Spleen (tissue), 11 donors: ENCODE data around the gene RRM1. TPM values are rescaled to one million over a fixed set of nuclear protein-coding genes. Genes with fewer than 3 reads are reported as not detected.

Experiments used
- DNase-seq: peaks from one replicate; pipeline ENCODE4 v3.0.0-alpha.2; 2020
- H3K27ac ChIP-seq, 8 donors: fragments of 200-600 bp; sonication (generic) in 7 of 8; 1 replicate in 4 of 8; 2 replicates in 4 of 8; pipeline versions ENCODE4 v1.5.0 to v1.8.0; 2016 to 2021; ENCODE audit warnings: inconsistent platforms in 4 of 8, mild to moderate bottlenecking in 4 of 8, moderate library complexity in 1 of 8
- H3K27me3 ChIP-seq, 7 donors: fragments of 200-600 bp; sonication (generic) in 6 of 7; replicated peaks in 1 of 7; 1 replicate in 4 of 7; 2 replicates in 3 of 7; pipeline versions ENCODE4 v1.5.0 to v1.8.0; 2016 to 2021; ENCODE audit warnings: inconsistent platforms in 3 of 7, mild to moderate bottlenecking in 1 of 7
- H3K36me3 ChIP-seq, 6 donors: fragments of 200-600 bp; sonication (generic) in 5 of 6; 1 replicate in 4 of 6; 2 replicates in 2 of 6; pipeline versions ENCODE4 v1.5.0 to v1.8.0; 2016 to 2021; ENCODE audit warnings: inconsistent platforms in 2 of 6
- H3K4me1 ChIP-seq, 6 donors: fragments of 200-600 bp; sonication (generic) in 5 of 6; 1 replicate in 3 of 6; 2 replicates in 3 of 6; pipeline versions ENCODE4 v1.5.0 to v1.8.0; 2016 to 2021; ENCODE audit warnings: inconsistent platforms in 3 of 6
- H3K4me3 ChIP-seq, 8 donors: fragments of 200-600 bp; sonication (generic) in 7 of 8; 1 replicate in 4 of 8; 2 replicates in 4 of 8; pipeline versions ENCODE4 v1.5.0 to v1.8.0; 2016 to 2021; ENCODE audit warnings: inconsistent platforms in 4 of 8, mild to moderate bottlenecking in 4 of 8, moderate library complexity in 2 of 8
- H3K9me3 ChIP-seq, 8 donors: fragments of 200-600 bp; sonication (generic) in 7 of 8; 1 replicate in 4 of 8; 2 replicates in 4 of 8; pipeline versions ENCODE4 v1.5.0 to v1.8.0; 2016 to 2021; ENCODE audit warnings: inconsistent platforms in 4 of 8
- POLR2A ChIP-seq, 3 donors: fragments of 450-650 bp; IDR thresholded peaks; one replicate each; pipeline ENCODE4 v1.5.1; 2017; ENCODE audit warnings: antibody characterized with exemption in 3 of 3, mild to moderate bottlenecking in 1 of 3
- POLR2AphosphoS5 ChIP-seq, 3 donors: sonication (generic); formaldehyde crosslinking; IDR thresholded peaks; one replicate each; pipeline ENCODE4 v1.5.1; 2017; ENCODE audit warnings: antibody characterized with exemption in 3 of 3
- WGBS, 5 donors: extraction: QIAGEN DNeasy Blood & Tissue Kit in 3 of 5; methylation state at CpG; one replicate each; pipeline versions ENCODE4 v1.1.5 to v1.1.7; 2013 to 2018; 5-methylcytosine and 5-hydroxymethylcytosine counted together
- intact Hi-C: fragments of 100-400 bp; cut with DNase I; formaldehyde crosslinking; loops from one replicate; pipeline ENCODE4 v1.15.0; 2023; ENCODE audit warnings: low total_unique reads
- polyA plus RNA-seq, 3 donors: library from polyadenylated mRNA; stranded (reverse); fragments of 200-250 nt; gene quantifications; one replicate each; pipeline ENCODE4 v1.2.1, GENCODE V29; 2013
- total RNA-seq, 7 donors: library from RNA; depleted of rRNA in 3 of 7; stranded (reverse); fragments of >200 nt in 3 of 7; fragmentation: NEBNext Ultra II Directional in 4 of 7; extraction: Animal tissue kit (Norgen Biotek cat#: 25700) in 4 of 7; gene quantifications; one replicate each; pipeline versions ENCODE4 v1.1.0 to v1.2.1, GENCODE V29; 2016 to 2021
- TF ChIP-seq, protein P1 (sequence below), 11 experiments: fragments of 200-600 bp in 7 of 11; fragments of 450-650 bp in 4 of 11; sonication (generic) in 4 of 11; IDR thresholded peaks in 8 of 11; conservative IDR thresholded peaks in 3 of 11; 1 replicate in 7 of 11; 2 replicates in 4 of 11; pipeline versions ENCODE4 v1.4.0 to v1.8.0; 2016 to 2021; ENCODE audit warnings: antibody characterized with exemption in 11 of 11, inconsistent platforms in 4 of 11, mild to moderate bottlenecking in 1 of 11
- donor health status: healthy with polysubstance abuse.
- donor health status: DM: no; HTN: no; CAD: no; lungs with moderate emphysema.
- donor health status: DM: no; HTN: no; CAD: no.
- donor health status: Bipolar disorder and iron deficiency.
- donor health status: healthy.
- donor health status: DM: no; HTN: no; CAD: no.
- donor health status: DM: yes; HTN: yes; CAD: no.

RRM1 gene
- total and polyA plus RNA-seq, 10 donors: 6.6 to 37.6 (median 24.1) TPM

DNA sequence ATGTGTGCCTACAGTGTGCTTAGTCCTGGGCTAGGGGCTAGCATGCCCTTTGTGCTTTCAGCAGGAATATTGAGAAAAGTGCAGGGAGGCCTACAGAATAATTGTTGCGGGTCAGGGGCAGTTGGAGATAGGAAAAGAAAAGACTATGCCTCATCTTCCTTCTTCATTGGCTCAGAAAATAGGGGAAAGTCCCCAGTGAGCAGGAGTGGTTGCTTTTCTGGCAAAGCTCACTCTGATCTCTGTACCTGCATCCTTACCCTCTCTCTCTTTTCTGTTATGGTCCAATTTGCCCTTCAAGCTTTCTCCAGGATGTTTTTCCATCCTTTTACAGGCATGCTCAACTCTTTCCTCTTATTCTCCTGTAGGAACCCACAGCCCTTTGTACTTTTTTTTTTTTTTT, 29.5 kb upstream of the RRM1 start:
- no peak for DNase-seq
- H3K27me3 ChIP-seq: no peaks in the 10 kb centered on the region
- H3K9me3 ChIP-seq: no peaks in the 10 kb centered on the region
- intact Hi-C loops: loop anchor here (10.0 kb wide), 1 partner anchor 120 kb away; no protein-coding TSS in a partner anchor
- no peak for TF ChIP-seq POLR2A (IDR thresholded peaks at IDR 0.05)
- TF ChIP-seq POLR2AphosphoS5 (IDR thresholded peaks at IDR 0.05): no peak
- TF ChIP-seq, protein P1, sequence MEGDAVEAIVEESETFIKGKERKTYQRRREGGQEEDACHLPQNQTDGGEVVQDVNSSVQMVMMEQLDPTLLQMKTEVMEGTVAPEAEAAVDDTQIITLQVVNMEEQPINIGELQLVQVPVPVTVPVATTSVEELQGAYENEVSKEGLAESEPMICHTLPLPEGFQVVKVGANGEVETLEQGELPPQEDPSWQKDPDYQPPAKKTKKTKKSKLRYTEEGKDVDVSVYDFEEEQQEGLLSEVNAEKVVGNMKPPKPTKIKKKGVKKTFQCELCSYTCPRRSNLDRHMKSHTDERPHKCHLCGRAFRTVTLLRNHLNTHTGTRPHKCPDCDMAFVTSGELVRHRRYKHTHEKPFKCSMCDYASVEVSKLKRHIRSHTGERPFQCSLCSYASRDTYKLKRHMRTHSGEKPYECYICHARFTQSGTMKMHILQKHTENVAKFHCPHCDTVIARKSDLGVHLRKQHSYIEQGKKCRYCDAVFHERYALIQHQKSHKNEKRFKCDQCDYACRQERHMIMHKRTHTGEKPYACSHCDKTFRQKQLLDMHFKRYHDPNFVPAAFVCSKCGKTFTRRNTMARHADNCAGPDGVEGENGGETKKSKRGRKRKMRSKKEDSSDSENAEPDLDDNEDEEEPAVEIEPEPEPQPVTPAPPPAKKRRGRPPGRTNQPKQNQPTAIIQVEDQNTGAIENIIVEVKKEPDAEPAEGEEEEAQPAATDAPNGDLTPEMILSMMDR (IDR thresholded peaks at IDR 0.05 in 8 of 11, conservative IDR thresholded peaks at IDR 0.05 in 3 of 11): no peak
- H3K36me3 ChIP-seq: peaks cover 0 to 50% (median 11%) of the 10 kb centered on the region in 6 donors
- H3K4me1 ChIP-seq: peaks cover 4 to 73% (median 51%) of the 10 kb centered on the region in 6 donors
- 85 to 97% (median 90%) methylated on average over 1 of the region's 1 CpG for WGBS, 5 donors
- H3K4me3 ChIP-seq: no peak overlapping the region
- no peak overlapping the region for H3K27ac ChIP-seq

DNA sequence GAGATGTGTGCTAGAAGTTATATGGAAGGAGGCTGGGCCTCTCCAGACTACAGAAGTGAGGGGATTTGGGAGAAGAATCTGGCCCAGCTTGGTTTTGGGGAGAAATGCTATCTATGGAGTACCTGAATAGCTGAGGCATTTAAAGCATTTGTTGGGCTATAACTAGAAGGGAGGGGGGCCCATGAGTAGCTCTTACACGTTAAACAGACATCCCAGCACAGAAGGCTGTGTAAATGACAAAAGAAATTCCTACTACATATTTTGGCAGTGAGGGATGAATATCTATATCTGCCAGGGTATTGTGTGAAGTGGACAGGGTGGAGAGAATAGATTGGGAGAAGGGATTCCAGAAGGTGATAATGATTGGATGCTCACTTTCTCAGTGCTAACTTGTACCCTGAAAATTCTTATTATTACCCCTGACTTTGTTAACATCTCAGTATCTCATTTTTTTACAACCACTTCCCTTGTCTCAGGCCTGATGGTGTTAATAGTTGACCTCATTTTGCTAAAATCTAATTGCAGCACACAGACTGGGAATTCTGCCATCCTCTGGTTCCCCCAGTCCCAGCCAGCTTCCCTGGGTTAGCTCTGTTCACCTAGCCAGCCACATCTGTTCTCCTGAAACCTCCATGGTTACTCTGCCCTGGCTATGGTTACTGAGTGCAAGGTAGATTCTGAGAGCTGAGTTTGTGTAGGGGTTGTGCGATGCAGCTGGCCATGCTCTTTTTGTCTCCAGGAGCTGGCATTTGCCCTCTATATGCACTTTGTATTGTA, 28.8 kb upstream of the RRM1 start:
- Histone ChIP-seq H3K4me3 (no peak overlapping the region), H3K9me3 (no peaks in the 10 kb centered on the region), H3K27ac (peak overlapping the region in 1 of 8 donors; percentile 13), H3K36me3 (peaks cover 0 to 50% (median 4%) of the 10 kb centered on the region in 6 donors), H3K27me3 (no peaks in the 10 kb centered on the region), H3K4me1 (peaks cover 4 to 74% (median 48%) of the 10 kb centered on the region in 6 donors)
- intact Hi-C loops: loop anchor here (10.0 kb wide), 1 partner anchor 121 kb away; no protein-coding TSS in a partner anchor
- WGBS, 5 donors: 84 to 96% (median 91%) methylated on average over 2 of the region's 2 CpGs
- TF ChIP-seq, protein P1 (IDR thresholded peaks at IDR 0.05 in 8 of 11, conservative IDR thresholded peaks at IDR 0.05 in 3 of 11): no peak
- no peak for TF ChIP-seq POLR2AphosphoS5 (IDR thresholded peaks at IDR 0.05)
- no peak for TF ChIP-seq POLR2A (IDR thresholded peaks at IDR 0.05)
- no peak for DNase-seq

DNA sequence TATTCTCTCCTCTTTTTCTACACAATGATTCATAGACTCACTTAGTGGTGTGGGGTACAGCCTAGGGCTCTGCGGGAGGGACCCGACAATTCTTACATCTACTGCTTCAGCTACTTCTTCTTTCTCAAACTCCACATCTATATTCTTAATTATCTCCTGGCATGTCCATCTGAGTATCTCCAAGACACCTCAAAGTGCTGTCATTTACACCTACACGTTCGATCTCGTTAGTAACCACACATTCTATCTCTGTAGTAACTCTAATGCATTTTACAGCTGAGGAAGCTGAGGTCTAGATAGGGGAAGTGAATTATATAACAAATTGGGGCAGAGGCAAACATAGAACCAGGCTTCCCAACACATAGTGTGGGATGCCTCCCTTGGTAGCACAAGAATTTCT, 27.7 kb upstream of the RRM1 start:
- Histone ChIP-seq H3K36me3 (peaks cover 0 to 50% (median 2%) of the 10 kb centered on the region in 6 donors), H3K4me1 (peaks cover 4 to 85% (median 49%) of the 10 kb centered on the region in 6 donors), H3K9me3 (no peaks in the 10 kb centered on the region), H3K27ac (peak overlapping the region in 3 of 8 donors; percentile 26 to 57 (median 36)), H3K4me3 (no peak overlapping the region), H3K27me3 (no peaks in the 10 kb centered on the region)
- intact Hi-C loops: loop anchor here (10.0 kb wide), 1 partner anchor 122 kb away; no protein-coding TSS in a partner anchor
- TF ChIP-seq, protein P1 (IDR thresholded peaks at IDR 0.05 in 8 of 11, conservative IDR thresholded peaks at IDR 0.05 in 3 of 11): no peak
- TF ChIP-seq POLR2AphosphoS5 (IDR thresholded peaks at IDR 0.05) (no peak), POLR2A (IDR thresholded peaks at IDR 0.05) (no peak)
- WGBS, 5 donors: 30 to 48% (median 39%) methylated on average over 5 of the region's 5 CpGs
- no peak for DNase-seq

DNA sequence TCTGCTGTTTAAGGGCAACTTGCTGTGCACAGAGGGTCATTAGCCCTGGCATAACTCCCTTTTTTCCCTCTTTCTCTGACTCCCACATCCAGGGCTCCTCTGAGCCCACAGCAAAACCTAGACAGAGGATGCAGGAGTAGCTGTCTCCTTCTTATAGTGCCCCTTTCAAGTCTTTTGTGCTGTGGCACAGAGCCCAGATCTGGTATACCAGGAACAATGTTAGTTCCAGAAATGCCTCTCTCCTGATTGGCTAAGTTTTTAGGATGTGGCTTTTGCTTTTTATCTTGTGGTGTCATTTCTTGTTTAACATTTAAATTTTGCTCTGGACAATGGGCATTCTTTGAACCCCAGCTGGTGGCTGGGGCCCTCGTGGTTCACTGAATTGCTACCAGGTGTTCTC, 25.6 kb upstream of the RRM1 start:
- intact Hi-C loops: loop anchor here (10.0 kb wide), 1 partner anchor 124 kb away; no protein-coding TSS in a partner anchor
- no peak for DNase-seq
- no peaks in the 10 kb centered on the region for H3K27me3 ChIP-seq
- WGBS, 5 donors: 32 to 40% (median 39%) methylated on average over 1 of the region's 1 CpG
- peaks cover 4 to 93% (median 62%) of the 10 kb centered on the region in 6 donors for H3K4me1 ChIP-seq
- peaks cover 0 to 48% (median 8%) of the 10 kb centered on the region in 6 donors for H3K36me3 ChIP-seq
- H3K9me3 ChIP-seq: no peaks in the 10 kb centered on the region
- TF ChIP-seq, protein P1 (IDR thresholded peaks at IDR 0.05 in 8 of 11, conservative IDR thresholded peaks at IDR 0.05 in 3 of 11): no peak
- TF ChIP-seq POLR2A (IDR thresholded peaks at IDR 0.05): no peak
- no peak for TF ChIP-seq POLR2AphosphoS5 (IDR thresholded peaks at IDR 0.05)
- peak overlapping the region in 5 of 8 donors; percentile 15 to 64 (median 32) for H3K27ac ChIP-seq
- H3K4me3 ChIP-seq: no peak overlapping the region
